Muscle of leg (tissue), 11 donors: ENCODE data around the gene ZNF574. TPM values are rescaled to one million over a fixed set of nuclear protein-coding genes. Genes with fewer than 3 reads are reported as not detected.
"Not testable (repeated sequence)": the region's sequence is repeated elsewhere in the genome, so short reads cannot be mapped to it uniquely, and the experiment has no call there.

Source experiments
- DNase-seq: peaks from one replicate; pipeline ENCODE4 v3.0.0; 2013
- H3K27ac ChIP-seq: one replicate; pipeline ENCODE4 v1.5.1; 2013; ENCODE audit warnings: mild to moderate bottlenecking, low read length, control low read depth
- H3K27me3 ChIP-seq: one replicate; pipeline ENCODE4 v1.6.1; 2013; ENCODE audit warnings: low read length; ENCODE audit not compliant: control insufficient read depth, insufficient read depth
- H3K36me3 ChIP-seq: one replicate; pipeline ENCODE4 v1.6.1; 2013; ENCODE audit warnings: low read length; ENCODE audit not compliant: control insufficient read depth, insufficient read depth
- H3K4me1 ChIP-seq: one replicate; pipeline ENCODE4 v1.6.1; 2013; ENCODE audit warnings: low read length; ENCODE audit not compliant: control insufficient read depth, insufficient read depth
- H3K4me3 ChIP-seq: one replicate; pipeline ENCODE4 v1.5.1; 2013; ENCODE audit warnings: low read length, control low read depth
- H3K9me3 ChIP-seq: replicated peaks from 2 replicates; pipeline ENCODE4 v1.6.1; 2013; ENCODE audit warnings: low read depth, low read length; ENCODE audit not compliant: control insufficient read depth
- WGBS: methylation state at CpG from one replicate; pipeline ENCODE4 v1.1.5; 2013; ENCODE audit warnings: missing lambda C conversion rate; ENCODE audit not compliant: insufficient coverage; 5-methylcytosine and 5-hydroxymethylcytosine counted together
- polyA plus RNA-seq, 8 donors: library from polyadenylated mRNA; unstranded; fragments of 120-200 nt; gene quantifications; one replicate each; pipeline versions ENCODE4 v1.2.1 to v1.2.3, GENCODE V29; 2013; ENCODE audit warnings: inconsistent platforms in 1 of 8, low replicate concordance in 1 of 8; ENCODE audit not compliant: insufficient read length in 8 of 8, insufficient read depth in 1 of 8
- total RNA-seq: library from RNA; stranded (reverse); fragments of 120-200 nt; gene quantifications from one replicate; pipeline ENCODE4 v1.2.4, GENCODE V29; 2013

Gene ZNF574
- total and polyA plus RNA-seq, 9 donors: 6.4 to 13.4 (median 12.0) TPM

GRCh38 chr19:42037649-42038048 lies 38.3 kb upstream of the ZNF574 start:
- Histone ChIP-seq H3K27ac (no peak overlapping the region), H3K9me3 (no peaks in the 10 kb centered on the region), H3K4me1 (peaks cover 11% of the 10 kb centered on the region), H3K36me3 (peaks cover 2% of the 10 kb centered on the region), H3K27me3 (no peaks in the 10 kb centered on the region), H3K4me3 (no peak overlapping the region)
- WGBS: 87% methylated on average over 4 of the region's 5 CpGs
- DNase-seq: no peak

GRCh38 chr19:42038666-42039065 lies 37.3 kb upstream of the ZNF574 start:
- Histone ChIP-seq H3K27me3 (no peaks in the 10 kb centered on the region), H3K4me3 (no peak overlapping the region), H3K36me3 (peaks cover 2% of the 10 kb centered on the region), H3K4me1 (peaks cover 11% of the 10 kb centered on the region), H3K9me3 (no peaks in the 10 kb centered on the region), H3K27ac (no peak overlapping the region)
- peak; percentile 74 for DNase-seq
- 62% methylated on average over 6 of the region's 6 CpGs for WGBS

DNA sequence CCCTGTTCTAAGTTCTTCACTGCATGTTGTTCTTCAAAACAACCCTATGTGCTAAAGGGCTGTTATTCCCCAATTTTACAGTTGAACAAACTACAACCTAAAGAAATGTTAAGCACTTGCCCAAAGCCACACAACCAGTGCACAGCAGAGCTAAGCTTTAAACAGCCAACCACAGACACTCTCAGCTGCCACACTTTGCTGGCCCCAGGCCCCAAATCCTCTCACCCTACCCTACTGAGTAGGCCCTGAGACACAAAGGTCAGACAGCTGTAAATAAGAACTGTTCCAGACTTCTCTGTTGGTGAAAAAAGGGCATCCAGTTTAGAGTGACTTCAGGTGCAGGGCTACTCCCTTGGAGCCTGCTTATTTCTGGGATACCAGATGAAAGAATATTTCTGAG lies 35.9 kb upstream of the ZNF574 start:
- H3K36me3 ChIP-seq: peaks cover 2% of the 10 kb centered on the region
- no peaks in the 10 kb centered on the region for H3K27me3 ChIP-seq
- no peak overlapping the region for H3K4me3 ChIP-seq
- peaks cover 11% of the 10 kb centered on the region for H3K4me1 ChIP-seq
- no peaks in the 10 kb centered on the region for H3K9me3 ChIP-seq
- no peak for DNase-seq
- H3K27ac ChIP-seq: no peak overlapping the region

GRCh38 chr19:42040491-42040890 lies 35.5 kb upstream of the ZNF574 start:
- not testable (repeated sequence) for DNase-seq, H3K27ac ChIP-seq, H3K27me3 ChIP-seq, H3K36me3 ChIP-seq, H3K9me3 ChIP-seq, H3K4me3 ChIP-seq
- H3K4me1 ChIP-seq: peaks cover 11% of the 10 kb centered on the region
- WGBS: 75% methylated on average over 5 of the region's 9 CpGs

DNA sequence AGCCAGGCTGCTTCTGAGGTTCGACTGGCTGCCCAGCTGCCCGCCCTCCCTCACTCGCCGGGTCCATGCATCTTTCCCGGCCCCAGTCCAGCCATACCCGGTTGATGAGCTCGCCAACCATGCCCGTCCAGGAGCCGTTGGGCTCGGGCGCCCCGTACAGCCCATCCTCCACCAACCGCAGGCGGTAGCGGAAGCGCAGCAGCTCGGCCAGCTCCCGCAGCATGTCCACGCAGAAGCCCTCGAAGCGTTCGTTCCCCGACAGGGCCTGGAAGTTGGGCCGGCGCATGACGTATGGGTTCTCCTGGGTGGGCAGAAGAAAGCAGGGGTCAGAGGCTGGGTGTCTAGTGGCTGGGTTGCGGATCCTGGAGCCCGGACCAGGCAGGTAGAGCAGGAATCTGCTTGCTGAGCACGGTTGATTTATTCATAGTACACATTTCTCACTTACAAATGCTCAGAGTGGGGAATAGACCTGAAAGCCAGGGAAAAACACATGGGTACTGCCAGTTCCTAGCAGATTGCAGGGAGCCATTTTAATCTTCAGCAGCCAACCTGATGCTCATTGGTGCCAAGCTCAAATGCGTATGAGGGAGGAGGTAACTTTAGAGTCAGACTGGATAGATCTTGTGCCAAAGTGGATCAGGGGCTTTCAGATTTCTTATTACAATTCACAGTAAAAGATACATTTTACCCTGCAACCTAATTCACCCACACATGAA lies 33.4 kb upstream of the ZNF574 start:
- no peaks in the 10 kb centered on the region for H3K9me3 ChIP-seq
- no peak for DNase-seq
- H3K27me3 ChIP-seq: no peaks in the 10 kb centered on the region
- peaks cover 11% of the 10 kb centered on the region for H3K4me1 ChIP-seq
- no peak overlapping the region for H3K4me3 ChIP-seq
- WGBS: 91% methylated on average over 16 of the region's 30 CpGs
- H3K27ac ChIP-seq: no peak overlapping the region
- H3K36me3 ChIP-seq: peaks cover 2% of the 10 kb centered on the region

- H3K9me3 ChIP-seq: no peaks in the 10 kb centered on the region
- no peak overlapping the region for H3K4me3 ChIP-seq
- H3K27me3 ChIP-seq: no peaks in the 10 kb centered on the region
- H3K36me3 ChIP-seq: peaks cover 2% of the 10 kb centered on the region
- H3K27ac ChIP-seq: no peak overlapping the region
- 78% methylated on average over 6 of the region's 7 CpGs for WGBS
- no peak for DNase-seq
- no peaks in the 10 kb centered on the region for H3K4me1 ChIP-seq
Measured at GRCh38 chr19:42045575-42045974, 30.4 kb upstream of the ZNF574 start.

DNA sequence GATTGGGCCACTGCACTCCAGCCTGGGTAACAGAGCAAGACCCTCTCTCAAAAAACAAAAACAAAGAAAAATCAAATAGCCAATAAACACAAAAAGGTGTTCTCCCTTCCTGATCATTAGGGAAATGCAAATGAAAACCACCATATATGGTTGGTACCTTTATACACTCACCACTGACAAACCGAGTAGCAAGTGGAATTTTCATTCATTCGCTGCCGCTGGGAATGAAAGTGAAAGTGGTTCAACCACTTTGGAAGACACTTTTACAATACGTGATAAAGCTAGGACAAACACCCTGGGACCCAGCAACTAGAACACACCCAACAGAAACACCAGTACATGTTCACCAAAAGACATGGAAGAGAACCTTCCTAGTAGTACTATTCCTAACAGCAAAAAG lies 27.0 kb upstream of the ZNF574 start:
- no peaks in the 10 kb centered on the region for H3K36me3 ChIP-seq
- peaks cover 15% of the 10 kb centered on the region for H3K4me1 ChIP-seq
- H3K9me3 ChIP-seq: no peaks in the 10 kb centered on the region
- no peak overlapping the region for H3K27ac ChIP-seq
- H3K4me3 ChIP-seq: no peak overlapping the region
- no peaks in the 10 kb centered on the region for H3K27me3 ChIP-seq
- no peak for DNase-seq
- 100% methylated on average over 2 of the region's 4 CpGs for WGBS

DNA sequence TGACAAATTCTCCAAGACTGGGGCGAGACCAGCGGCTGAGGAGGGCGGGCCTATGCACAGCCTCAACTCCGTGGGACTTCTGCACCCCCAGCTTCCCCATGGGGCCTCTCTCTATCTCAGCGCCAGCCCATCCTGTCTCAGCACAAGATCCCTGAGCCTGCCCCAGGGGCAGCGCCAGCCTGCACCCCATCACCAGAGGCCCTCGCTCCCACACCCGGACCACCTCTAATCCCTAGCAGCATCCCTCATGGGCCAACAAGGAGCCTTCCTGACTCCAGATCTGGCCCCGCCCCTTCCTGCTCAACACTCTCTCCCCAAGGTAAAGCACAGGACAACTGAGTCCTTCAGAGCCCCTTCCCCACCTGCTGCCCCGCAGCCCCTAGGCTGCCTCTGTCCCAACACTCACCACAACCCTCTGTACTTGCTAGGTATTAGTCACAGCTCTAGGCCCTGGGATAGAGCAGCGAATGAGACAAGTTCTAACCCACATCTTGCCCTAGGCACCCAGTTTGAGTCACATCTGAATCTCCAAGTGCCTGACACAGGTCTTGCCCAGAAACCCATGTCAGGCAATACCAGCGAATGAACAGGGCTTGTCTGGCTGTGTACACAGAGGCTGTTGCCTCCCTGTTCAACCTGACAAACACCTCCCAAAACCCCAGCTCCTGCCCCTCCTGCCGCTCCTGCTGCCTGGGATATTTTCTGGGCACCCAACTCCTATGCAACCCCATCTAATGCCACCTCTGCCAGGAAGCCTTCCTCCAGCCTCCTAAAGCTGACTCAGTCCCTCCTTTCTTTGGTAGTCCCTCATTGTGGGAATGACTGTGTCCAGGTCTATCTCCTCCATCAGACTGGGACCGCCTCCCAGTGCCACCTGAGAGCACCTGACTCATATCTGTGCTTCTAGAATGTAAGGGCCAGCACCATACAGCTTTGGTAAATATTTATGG lies 24.5 kb upstream of the ZNF574 start:
- WGBS: 92% methylated on average over 13 of the region's 14 CpGs
- no peak overlapping the region for H3K4me3 ChIP-seq
- peaks cover 15% of the 10 kb centered on the region for H3K4me1 ChIP-seq
- DNase-seq: no peak
- H3K27me3 ChIP-seq: no peaks in the 10 kb centered on the region
- H3K9me3 ChIP-seq: no peaks in the 10 kb centered on the region
- H3K27ac ChIP-seq: no peak overlapping the region
- no peaks in the 10 kb centered on the region for H3K36me3 ChIP-seq

GRCh38 chr19:42052241-42052863 lies 23.6 kb upstream of the ZNF574 start:
- peaks cover 15% of the 10 kb centered on the region for H3K4me1 ChIP-seq
- 56% methylated on average over 9 of the region's 10 CpGs for WGBS
- no peak overlapping the region for H3K27ac ChIP-seq
- H3K36me3 ChIP-seq: no peaks in the 10 kb centered on the region
- H3K4me3 ChIP-seq: no peak overlapping the region
- no peaks in the 10 kb centered on the region for H3K9me3 ChIP-seq
- peak; percentile 53 for DNase-seq
- no peaks in the 10 kb centered on the region for H3K27me3 ChIP-seq
